Measurements from ENCODE around the gene AMPD1.

AMPD1 gene

GRCh38 chr1:114632427-114632826, 62.9 kb downstream of the AMPD1 start:
- DNase-seq, result no peak

- no peak for DNase-seq
Observed at GRCh38 chr1:114627107-114627506, 68.2 kb downstream of the AMPD1 start.

DNA sequence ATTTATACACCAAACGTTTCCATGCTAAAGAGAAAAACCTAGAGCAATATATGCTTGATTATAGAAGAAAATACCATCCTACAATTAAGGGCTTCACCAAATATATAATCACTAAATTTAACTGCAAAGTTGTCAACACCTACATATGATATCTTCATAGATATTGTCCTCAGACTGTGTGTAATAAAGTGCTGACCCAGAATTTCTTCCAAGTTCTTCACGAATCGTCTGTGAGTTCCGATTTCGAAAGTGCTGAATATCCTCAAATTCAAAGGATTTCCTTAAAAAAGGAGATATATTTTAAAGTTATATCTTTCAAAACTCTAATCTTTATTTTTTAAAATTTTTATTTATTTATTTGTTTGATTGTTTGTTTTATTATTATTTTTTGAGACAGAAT, 72.0 kb downstream of the AMPD1 start:
- no peak for DNase-seq

Data from suppressor macrophage (primary cell).